ENCODE measurements around the gene WDR91.
A peak's percentile ranks its signal among the peaks of the same experiment; 100 is the strongest.

Gene WDR91

DNA sequence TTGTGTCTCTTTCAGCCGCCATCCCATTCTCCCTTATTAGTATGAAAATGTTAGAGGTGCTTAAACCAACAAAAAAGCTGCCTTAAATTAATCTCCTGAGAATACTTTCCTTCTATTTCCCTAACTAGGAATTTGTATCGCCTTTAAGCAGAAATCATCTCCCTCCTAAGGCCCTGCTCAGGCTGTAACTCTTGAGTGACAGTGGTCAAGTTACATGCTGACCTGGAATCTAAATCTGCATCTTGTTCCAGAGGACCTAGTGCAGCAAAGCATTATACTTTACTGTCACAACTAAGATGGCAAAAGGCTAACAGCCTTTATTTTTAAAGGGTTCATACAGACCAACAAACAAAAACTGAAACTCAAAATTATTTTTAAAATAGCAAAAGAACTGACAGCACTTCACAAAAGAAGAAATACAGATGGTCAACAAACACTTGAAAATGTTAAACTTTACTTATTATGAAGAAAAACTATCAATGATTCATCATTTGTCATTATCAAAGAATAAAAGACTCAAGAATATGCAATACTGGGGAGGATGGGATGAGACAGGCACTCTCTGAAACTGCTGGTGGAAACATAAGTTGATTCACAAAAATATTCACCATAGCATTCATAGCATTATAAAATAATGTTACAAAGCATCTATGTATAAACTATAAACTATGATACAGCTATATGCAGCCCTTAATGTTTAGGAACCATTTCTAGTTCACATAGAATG lies 51.8 kb downstream of the WDR91 start:
- DNase-seq, result no peak

DNA sequence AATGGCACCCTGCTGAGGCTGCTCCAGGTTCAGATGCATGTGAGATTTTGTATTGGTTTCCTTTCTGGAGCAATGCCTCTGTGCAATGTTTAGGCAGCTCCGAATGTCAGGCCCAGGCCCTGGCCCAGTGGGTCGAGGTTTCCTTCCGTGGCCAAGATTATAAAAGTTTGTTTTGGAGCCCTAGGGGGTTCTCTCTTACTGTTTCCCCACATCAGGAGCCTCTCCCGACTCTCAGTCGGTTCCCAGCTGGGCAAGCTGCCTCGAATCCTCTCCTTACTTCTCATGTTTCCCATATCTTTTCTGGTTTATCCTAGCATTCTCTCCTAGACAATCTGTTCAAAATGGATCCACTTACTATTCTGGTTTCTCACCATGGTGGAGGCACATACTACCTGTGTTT lies 52.5 kb downstream of the WDR91 start:
- no peak for DNase-seq

DNA sequence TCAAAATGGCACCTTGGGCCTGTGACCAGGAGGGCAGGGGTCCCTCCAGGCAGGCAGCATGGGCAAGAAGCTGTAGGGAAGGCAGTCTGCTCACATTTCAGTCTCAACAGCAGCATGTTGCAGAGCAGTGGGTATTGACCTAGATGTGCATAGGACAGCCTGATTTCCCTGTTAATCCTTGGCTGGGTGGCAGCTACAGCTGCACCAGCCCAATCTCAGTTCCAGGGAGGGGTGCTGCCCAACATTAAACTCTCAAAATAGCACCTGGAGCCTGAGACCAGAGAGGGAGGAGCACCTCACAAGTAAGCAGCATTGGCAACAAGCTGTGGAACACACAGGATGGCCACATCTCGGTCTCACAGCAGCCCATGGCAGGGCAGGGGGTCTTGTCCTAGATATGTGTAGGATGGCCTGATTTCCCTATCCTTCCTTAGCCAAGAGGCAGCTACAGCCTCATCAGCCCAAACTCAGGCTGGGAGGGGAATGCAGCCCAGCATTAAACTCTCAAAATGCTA lies 53.1 kb downstream of the WDR91 start:
- no peak for DNase-seq

DNA sequence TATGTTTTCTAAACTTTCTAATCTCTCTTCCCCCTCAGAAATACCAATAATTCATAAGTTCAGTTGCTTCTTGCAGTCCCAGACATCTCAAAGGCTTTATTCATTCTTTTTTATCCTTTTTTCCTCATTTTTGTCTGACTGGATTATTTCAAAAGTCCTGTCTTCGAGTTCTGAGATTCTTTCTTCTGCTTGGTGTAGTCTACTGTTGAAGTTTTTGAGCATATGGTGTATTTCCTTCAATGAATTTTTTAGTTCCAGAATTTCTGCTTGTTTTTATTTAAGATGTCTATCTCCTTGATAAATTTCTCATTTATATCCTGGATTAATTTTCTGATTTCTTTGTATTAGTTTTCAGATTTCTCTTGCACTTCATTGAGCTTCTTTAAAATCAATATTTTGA lies 55.0 kb downstream of the WDR91 start:
- no peak for DNase-seq

DNA sequence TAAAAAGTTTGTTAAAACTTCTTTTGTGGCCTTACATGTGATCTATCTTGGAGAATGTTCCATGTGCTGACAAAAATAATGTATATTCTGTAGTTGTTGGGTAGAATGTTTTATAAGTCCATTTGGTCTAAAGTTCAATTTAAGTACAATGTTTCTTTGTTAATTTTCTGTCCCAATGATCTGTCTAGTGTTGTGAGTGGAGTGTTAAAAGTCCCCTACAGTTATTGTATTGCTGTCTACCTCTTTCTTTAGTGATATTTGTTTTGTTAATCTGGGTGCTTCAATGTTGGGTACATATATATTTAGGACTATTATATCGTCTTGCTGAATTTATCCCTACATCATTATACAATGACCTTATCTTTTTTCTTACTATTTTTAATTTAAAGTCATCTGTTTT lies 56.6 kb downstream of the WDR91 start:
- DNase-seq, result no peak

DNA sequence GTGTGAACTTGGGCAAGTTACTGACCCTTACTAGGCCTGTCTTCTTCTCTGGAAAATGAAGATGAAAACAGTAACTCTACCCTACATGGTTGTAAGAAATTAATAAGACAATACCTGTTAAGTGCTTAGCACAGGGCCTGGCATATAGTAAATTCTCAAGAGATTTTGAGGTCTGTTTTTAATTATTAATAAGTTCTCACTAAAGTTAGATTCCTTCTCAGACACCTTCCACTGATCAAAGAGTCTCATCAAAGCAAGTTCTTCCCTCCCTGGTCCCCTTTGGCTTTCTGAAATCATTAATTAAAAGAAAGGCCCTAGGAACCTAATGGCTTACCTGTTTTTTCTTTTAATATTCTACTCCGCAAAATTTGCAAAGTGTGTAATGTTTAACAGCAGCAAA lies 58.9 kb downstream of the WDR91 start:
- DNase-seq, result no peak

DNA sequence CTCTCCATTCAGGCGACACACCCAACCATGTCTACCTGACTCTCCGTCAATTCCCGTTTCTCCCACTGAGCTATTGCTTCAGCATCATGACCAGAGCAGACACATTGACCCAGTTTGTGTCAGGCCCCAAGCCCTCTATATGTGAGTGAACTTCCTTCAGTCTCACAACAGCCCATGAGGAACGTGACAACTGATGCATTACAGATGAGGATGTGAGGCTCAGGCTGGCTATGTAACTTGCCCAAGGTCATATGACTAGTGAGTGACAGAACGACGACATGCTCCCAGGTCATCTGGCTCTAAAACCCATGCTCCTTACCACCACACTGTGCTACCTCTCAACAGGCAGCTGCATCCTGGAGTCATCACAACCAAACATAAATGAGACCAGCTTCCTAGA lies 59.8 kb downstream of the WDR91 start:
- DNase-seq, result no peak

DNA sequence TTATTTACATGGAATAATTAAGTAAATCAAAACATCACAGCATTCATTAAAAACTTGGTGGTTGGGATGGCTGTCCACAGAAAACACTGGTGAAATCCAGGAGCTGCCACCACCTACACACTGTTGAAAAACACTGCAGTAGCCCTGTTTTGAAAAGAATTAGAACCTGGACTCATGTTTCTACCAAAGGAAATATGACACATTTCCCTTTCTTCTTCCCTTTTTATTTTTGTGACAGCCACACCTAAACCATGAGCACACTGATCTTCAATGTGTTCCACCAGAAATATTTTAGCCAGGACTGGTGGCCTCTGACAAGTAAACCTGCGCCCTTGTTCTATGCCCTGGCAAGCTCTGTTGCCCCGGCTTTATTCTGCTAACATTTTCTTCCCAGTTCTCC lies 60.2 kb downstream of the WDR91 start:
- no peak for DNase-seq

DNA sequence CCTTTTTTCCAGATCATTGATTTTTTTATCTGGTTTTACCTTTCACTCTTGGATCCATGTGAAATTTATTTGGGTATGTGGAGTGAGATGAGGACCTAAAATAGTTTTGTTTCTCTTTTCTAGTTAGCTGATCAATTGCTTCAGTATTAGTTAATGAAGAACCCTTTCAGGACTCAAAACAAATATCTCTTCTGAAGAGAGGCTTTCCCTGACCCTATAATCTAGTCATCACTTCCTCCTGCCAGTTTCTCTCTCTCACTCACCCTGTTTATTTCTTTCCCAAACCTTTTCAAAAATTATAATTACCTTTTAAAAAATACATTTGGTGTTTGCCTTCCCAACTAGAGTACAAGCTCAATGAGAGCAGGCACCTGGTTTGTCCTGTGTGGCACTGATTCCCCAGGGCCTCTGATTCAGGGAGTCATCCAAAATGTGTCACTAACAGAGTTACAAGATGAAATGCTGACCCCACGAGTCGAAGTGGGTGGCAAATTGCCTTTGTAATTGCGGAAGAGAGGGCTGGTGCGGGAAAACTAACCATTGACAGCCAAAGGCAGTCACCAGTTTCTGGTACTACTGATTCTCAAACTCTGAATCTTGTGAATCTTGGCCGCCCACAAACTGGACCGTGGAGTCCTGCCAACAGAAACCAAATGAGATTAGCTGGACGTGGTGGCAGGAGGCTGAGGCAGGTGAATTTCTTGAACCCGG lies 61.1 kb downstream of the WDR91 start:
- DNase-seq, result no peak

DNA sequence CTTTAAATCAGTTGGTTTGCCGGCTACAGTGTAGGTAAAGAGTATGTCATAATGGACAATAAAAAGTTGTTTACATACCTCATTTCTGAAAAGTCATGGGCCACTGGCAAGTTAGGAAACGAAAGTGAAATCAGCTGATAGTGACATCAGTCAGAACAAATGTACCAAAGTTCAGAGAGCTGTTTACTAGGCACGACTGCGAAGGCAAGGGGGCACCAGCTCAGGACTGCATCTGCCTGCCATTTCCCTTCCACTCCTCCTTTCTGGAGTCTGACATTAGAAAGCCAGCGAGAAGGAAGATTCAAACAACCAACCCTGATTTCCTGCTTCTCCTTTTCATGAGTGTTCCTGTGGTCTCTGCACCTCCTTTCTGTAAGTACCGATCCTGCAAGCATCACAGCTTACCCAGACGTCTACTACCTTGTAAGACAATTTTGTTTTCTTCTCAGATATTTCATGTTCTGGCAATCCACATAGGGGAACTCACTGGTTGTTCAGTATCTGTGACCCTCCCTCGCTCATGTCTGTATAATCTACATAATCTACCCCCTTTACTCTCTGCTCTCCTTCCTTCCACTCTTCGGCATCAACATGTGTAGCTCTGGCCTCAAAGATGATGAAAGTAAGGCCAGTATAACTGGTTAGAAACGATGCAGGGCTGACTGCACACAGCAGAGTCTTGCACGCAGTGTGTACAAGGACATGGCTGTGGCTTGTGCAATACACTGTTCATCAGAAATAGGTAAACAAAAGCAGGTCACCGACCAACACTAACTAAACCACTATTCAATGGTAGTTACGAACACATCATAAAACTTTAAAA lies 63.2 kb downstream of the WDR91 start, which contains the start of gene TMEM140:
Gene TMEM140 (plus strand): TSS at position 174 of the 823 bp plus-strand sequence. CDS start 16,370 bp downstream, outside the sequence.
- peak; percentile 64 for DNase-seq

DNA sequence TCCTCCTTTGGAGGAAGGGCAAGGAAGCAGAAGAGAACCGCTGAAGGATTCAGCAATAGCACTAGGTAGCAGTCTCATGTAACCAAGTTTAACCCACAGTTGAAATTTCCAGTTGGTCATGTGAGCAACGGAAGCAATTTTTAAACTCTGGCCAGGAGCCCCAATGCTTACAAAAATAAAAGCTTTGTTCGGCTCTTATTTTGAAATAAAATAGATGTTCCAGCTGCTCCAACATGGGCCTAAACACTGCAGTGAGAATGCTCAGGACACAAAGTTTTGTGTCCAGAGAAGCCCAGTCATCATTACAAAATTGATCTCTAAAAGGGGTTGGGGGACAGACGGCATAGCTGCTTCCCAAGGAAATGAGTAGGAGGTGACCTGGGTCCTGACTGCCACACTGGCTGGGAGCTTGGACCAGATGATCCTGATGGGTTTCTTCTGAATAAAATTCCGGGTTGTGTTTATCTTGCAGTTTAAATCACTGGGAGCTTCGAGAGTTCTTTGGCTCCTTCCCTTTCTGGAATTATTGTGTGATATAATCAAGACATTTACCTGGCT lies 63.9 kb downstream of the WDR91 start:
- DNase-seq, result no peak

DNA sequence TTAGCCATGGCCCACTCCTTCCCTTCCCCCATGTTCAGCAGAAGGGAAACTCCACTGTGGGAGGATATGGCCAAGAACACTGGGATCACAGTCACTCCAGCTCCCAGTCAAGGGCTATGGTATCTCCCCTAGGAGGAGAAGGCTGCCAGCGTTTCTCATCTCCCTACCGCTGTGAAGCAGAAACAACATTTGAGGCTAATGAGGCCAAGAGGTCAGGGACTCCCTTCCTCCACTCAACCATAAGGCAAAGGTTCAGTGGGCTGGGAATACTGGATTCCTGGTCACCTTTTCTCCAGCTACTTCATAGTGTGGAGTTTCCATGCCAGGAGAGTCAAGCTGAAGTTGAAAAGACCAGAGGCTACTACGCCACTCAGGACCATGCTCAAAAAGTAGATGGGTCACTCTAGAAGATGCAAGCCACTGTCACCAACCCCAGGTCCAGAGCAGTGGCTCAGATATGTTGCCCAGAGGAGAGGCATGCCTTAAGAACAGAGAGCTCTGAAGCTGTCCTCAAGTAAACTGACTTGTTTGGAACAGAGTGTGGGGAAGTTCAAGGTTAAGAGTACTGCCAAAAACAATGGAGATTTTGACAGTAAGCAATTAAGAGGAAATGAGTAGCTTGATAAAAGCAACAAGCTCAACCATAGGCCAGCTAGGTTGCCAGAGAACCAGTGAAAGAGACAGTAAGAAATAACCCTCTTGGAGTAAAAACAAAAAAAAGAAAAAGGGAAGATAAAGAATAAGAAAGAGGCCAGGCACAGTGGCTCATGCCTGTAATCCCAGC lies 67.2 kb downstream of the WDR91 start:
- DNase-seq, result no peak
